ENCODE data around the gene CLBA1.

DNA sequence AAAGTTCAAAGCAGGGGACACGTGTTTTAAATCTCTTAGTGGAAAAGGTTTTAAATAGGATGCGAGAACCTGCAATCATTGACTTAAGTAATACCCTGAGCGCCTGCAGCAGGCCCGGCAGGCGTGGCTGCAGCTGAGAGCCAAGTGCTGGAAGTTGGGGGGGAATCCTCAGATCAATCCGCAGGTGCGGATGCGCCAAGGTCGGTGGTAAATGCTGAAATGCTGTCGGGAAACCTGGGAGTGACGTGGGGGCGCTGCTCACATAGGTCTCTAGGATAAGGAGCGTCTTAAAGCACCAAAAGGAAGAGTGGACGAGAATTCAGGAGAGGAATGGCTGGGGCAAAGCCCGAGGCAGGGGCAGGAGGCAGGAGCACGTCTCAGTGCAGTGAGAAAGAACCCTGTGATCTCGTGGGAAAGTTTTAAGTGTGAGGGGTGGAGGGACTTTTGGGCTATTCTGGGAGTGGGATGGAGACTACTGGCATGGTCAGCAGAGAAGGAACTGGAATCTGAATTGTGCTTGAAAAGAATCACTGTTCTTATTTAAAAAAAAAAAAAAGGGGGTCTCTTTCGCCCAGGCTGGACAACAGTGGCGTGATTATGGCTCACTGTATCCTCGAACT lies 36.2 kb downstream of the CLBA1 start:
- TF ChIP-seq EZH2 (IDR thresholded peaks at IDR 0.05; ENCODE audit: low read length, unreplicated experiment), result no peak
- TF ChIP-seq, protein P1, sequence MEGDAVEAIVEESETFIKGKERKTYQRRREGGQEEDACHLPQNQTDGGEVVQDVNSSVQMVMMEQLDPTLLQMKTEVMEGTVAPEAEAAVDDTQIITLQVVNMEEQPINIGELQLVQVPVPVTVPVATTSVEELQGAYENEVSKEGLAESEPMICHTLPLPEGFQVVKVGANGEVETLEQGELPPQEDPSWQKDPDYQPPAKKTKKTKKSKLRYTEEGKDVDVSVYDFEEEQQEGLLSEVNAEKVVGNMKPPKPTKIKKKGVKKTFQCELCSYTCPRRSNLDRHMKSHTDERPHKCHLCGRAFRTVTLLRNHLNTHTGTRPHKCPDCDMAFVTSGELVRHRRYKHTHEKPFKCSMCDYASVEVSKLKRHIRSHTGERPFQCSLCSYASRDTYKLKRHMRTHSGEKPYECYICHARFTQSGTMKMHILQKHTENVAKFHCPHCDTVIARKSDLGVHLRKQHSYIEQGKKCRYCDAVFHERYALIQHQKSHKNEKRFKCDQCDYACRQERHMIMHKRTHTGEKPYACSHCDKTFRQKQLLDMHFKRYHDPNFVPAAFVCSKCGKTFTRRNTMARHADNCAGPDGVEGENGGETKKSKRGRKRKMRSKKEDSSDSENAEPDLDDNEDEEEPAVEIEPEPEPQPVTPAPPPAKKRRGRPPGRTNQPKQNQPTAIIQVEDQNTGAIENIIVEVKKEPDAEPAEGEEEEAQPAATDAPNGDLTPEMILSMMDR (conservative IDR thresholded peaks at IDR 0.05; ENCODE audit: low read depth, low read length), result 0 out of 2 replicates have a peak, but pooled peaks have one; percentile 22
- no peak for TF ChIP-seq EZH2phosphoT487 (IDR thresholded peaks at IDR 0.05; ENCODE audit: borderline replicate concordance, low read length)

All from PC-3 (cell line).